Measurements from ENCODE around the gene PIGX.

PIGX gene

DNA sequence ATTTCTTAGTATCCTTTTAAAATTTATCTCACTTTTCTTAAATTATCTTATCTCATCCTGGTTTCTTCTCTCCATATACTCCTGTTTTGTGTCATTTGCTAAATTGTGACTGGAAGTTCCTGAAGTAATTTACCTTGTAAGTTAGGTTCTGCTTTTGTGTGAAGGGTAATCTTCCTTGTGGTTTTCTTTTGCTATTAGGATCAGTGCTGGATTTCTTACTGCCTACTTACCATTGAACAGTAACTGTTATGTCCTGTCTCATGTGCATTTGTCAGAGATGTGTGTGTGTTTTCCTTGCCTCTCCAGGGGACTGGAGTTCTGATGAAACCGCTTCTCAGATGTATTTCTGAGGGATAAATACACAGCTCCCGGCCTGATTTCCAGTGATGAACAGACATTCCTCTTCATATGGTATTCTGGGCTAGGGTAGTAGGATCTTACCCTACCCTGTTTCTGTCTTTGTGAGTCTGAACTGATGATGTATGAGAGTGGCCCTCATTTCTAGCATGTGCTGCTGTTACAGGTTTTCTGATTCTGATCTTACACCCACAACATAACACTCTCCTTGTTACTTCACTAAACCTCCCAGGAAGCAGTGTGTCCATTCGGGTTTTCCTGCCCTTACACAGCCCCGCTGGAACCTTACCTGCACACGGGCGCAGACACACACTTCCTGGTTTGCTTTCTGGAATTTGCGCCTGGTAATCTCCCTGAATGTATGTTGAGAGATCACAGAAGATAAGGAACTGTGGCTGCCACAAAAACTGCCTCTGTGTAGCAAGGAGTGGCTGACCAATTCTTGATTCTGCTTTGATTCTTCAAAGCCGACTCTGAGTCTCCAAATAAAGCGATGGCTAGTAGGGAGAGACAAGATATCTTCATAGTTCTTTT is 42.2 kb downstream of the PIGX start:
- DNase-seq: no peak

DNA sequence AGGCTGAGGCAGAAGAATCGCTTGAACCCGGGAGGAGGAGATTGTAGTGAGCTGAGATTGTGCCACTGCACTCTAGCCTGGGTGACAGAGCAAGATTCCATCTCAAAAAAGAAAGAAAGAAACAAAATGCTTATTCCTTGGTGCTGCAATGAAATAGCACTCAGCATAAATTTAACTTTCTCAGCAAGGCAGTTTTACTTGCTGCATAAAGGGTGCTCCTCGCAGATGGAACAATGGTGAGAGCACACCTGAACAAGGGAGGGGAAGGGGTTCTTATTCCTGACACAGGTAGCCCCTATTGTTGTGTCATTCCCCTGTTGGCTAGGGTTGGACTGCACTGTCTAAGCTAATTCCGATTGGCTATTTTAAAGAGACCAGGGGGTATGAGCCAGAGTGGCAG is 44.6 kb downstream of the PIGX start:
- no peak for DNase-seq

DNA sequence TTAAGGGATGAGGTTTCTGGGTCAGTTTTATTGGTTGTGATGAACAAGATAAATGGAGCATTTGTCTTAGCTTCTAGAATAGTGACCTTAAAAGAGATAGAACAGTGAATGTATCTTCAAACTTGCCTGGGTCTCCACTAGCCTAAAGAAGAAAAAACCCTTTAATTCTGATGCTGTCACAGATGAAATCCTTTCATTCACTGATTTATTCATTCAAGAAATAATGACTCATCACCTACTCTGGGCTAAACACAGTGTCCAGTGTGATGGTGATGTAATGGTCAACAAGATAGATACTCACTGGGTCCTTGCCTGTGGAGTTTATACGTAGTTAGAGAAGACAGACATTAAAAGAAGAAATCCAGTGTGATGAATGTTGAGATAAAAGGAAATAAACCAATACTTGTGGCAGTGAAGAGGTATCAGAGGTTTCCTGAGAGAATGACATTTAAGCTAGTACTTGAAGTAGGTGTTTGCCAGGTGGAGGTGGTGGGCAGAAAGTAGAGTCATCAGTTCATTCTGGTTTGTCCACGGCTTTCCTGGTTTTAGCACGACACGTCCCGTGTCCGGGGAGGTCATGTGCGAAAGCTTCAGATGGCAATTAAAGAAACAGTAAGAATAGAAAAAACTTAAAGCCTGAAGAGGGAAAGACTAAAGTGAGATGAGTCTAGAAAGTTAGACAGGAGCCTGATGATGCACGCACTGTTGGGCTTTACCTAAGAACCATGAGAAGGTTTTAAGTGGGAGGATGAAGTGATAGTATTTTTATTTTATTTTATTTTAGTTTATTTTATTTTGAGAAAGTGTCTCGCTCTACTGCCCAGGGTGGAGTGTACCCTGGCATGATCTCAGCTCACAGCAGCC is 45.9 kb downstream of the PIGX start:
- peak in 3 of 51 donors; percentile 24 to 38 (median 24) for DNase-seq

DNA sequence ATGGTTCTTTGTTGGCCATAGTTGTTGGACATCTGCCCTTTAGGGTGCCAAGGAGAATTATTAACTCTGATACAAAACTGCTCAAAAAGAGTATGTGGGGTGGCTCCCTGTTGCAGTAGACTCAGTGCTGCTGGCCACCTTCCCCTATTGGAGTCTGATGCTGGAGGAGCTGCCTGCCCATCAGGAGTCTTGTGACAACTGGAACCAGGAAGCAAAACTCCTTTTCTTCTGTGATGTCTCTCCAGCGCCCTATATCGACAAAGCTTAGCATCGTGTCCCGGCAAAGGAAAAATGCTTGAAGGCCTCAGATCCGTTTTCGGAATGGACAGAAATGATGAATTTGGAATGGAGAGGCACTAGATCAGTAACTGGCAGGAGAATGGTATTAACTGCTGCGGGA is 51.0 kb downstream of the PIGX start:
- DNase-seq: peak in 13 of 51 donors; percentile 4 to 56 (median 14)

DNA sequence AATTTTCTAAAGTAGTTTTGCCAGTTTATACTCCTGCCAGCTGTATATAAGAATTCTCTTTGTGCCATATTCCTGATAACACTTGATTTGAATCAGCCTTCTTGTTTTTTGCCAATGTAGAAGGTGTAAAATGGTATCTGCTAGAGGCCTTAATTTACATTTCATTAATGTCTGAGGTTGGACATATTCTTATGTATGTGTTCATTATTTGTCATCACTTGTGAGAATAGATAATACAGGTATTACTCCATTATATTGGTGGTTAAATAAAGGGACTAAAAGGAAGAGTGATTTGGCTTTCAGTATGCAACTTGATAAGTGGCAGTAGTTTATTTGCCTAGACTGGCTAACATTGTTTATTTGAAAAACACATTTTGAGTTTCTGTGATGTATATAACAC is 53.3 kb downstream of the PIGX start:
- DNase-seq: no peak

DNA sequence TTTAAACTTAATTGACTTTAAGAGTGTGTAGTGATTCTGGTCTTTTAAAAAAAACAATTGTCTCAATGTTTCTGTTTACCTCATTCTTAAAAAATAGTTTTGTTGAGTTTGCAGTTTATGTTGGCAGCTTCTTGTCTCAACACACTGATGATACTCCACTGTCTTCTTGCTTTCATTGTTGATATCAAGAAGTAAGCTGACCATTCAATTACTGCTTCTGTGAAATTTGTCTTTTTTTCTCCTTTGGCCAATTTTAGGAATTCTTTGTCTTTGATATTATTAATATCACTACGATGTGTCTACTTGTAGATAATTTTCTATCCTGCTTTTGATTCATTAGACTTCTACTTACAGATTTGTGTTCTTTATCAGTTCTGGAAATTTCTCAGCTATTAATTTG is 58.9 kb downstream of the PIGX start:
- DNase-seq: no peak

DNA sequence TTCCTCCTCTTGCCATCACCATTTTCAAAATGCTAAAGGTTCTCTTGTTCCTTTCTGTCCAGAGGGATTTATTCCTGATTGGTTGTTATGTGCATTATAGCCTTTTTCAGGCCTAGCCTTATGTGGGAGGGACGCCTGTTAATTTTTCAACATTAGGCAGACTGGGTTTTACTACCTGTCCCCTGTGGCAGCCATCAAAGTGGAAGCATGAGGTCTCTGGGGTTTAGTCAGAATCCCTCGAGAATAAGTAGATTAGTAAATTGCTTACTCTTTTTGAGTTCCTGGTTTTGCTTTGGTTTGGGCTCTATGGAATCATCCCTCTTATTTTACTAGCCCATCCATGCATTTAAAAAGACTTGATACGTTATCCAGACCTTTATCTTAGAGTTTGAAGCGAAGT is 59.9 kb downstream of the PIGX start:
- DNase-seq: no peak

DNA sequence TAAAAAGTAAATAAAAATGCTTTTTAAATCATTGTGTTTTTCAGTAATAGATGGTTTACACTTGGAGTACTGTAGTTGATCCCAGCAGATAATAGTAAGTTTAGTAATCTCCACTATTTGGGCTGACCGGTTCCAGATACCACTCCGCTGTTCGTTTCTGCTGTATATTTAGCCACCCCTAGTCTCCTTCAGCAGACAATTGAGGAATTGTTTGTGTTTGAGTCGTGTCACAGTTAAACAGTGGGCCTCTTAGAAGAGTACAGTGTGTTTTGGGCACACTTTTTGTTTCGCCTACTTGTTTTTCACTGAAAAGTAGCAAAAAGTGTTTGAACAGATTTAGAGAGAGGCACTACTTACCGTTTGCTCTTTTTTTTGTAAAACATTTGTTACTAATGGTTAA is 60.7 kb downstream of the PIGX start:
- DNase-seq: peak in 3 of 51 donors; percentile 34 to 53 (median 42)

DNA sequence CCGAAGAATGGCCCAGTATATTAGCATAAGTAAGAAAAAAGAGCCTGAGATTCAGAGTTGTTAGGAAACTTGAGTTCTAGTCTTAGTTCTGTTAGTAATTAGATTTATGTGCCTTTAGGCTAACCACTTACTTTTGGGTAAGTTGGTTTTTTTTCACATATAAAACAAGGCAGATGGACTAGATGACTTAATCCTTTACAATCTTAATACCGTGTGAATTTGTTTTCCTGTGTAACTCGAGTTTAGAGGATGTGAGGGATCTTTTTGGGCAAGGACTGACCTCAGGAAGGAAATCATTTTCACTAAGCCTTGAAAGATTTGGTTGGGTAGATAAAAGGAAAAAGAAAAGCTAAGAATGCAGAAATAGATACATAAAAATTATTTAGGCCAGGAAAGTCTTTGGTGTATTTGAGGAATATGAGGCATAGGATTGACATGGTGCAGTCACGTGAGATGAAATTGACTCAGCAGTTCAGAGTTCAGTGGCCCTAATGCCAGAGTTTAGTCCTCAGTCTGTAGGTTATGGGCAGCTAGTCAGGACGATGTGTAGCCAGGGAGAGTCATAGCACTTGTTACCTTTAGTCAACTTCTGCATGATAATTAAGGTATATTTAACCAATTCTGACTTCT is 62.1 kb downstream of the PIGX start:
- DNase-seq: no peak

DNA sequence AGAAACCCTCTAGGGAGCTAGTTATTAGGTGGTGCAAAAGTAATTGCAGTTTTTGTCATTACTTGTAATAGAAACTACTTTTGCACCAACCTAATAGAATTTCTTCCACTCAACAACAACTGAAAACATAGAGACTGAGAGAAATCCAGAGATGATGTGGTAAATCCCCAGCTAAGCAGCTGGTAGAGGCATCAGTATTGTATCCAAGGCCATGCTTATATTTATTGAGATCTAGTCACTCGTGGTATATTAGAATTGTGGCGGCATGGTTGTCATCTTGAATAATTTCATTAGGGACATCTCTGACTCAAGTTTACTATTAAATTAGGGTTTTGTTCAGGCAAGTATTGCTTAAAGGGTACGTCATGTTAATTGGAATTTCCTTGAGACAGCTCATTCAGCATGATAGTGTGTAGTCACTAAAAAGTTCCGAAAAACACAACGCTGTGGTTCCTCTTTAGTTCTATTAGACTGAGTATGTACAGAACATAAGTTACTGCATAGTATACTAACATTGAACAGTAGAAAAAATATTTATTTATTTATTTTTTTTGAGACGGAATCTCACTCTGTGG is 62.8 kb downstream of the PIGX start:
- DNase-seq: no peak

DNA sequence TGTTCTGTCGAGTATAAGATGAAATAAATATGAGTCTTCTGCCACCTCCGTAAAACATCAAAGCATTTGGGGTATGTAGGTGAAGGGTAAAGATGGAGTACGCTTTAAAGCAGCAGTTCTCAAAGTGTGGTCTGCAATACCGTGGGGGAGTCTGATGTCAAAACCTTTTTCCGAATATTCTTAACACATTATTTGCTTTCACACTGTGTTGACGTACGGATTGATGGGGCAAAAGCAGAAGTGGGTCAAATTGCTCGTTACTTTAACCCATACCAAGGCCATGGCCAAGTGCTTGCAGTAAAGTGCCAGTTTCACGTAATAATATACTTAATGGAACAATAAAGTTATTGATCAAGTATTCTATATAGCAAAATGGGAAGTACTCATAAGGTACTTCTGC is 63.8 kb downstream of the PIGX start:
- DNase-seq: no peak

DNA sequence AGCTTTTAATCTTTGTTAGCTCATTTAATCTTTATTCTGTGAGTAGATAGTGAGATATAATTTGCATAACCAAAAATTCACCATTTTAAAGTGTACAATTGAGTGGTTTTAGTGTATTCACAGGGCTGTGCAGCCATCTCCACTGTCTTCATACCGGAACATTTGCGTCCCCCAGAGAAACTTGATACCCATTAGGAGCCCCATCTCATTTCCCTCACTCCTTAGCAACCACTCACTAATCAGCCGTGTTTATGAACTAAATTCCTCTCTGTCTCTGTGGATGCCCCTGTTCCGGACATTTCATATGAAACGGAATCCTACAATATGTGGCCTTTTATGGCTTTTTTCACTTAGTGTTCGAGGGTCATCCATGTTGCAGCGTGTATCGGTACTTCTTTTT is 65.7 kb downstream of the PIGX start:
- no peak for DNase-seq

DNA sequence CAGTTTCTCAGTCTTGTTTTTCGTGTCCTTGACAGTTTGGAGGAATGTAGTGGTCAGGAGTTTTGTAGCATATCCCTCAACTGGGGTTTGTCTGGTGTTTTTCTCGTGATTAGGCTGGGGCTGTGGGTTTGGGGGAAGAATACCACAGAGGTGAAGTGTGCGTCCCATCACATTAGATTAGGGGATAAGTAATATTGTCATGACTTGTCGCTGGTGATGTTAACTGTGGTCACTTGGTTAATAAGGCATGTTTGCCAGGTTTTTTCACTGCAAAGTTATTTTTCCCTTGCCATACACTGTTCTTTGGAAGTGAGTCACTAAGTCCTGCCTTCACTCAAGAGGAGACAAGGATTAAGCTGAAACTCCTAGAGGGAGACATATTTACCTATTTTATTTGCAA is 66.6 kb downstream of the PIGX start:
- DNase-seq: no peak

DNA sequence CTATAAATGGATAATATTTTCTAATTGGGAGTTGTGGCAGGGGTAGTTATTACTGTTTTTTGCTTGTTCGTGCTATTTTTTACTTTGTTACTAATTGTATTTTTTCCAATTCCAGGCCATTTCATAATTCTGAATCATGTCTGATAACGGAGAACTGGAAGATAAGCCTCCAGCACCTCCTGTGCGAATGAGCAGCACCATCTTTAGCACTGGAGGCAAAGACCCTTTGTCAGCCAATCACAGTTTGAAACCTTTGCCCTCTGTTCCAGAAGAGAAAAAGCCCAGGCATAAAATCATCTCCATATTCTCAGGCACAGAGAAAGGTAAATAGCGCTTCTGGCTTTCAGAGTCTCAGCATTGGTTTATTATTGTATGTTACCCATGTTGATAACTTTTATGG is 70.3 kb downstream of the PIGX start:
- DNase-seq: no peak

Measured in hypothalamus (tissue), 51 donors.